GM12878 (cell line): ENCODE data around the gene DGKQ. TPM values are rescaled to one million over a fixed set of nuclear protein-coding genes. Genes with fewer than 3 reads are reported as not detected.

ENCODE experiments used
- polyA plus RNA-seq, 11 experiments: library from polyadenylated mRNA; depleted of rRNA in 4 of 11; unstranded in 6 of 11; stranded (reverse) in 5 of 11; fragments of >200 nt; fragmentation: Nextera tagmentation in 4 of 11; fragmentation: Illumina TruSeq in 1 of 11; extraction: Ambion mirVana in 4 of 11; extraction: Trizol in 1 of 11; gene quantifications; 1 replicate in 1 of 11; 2 replicates in 10 of 11; pipeline versions ENCODE4 v1.2.1 to v1.2.3, GENCODE V29; 2011 to 2016; ENCODE audit warnings: inconsistent platforms in 2 of 11, missing spikeins in 2 of 11, low read depth in 1 of 11
- total RNA-seq, 4 experiments: library from RNA; depleted of rRNA in 3 of 4; stranded (reverse); fragments of >200 nt in 3 of 4; fragmentation: Illumina TruSeq in 1 of 4; extraction: Trizol in 1 of 4; gene quantifications; 2 replicates each; pipeline versions ENCODE4 v1.2.1 to v1.2.3, GENCODE V29; 2013 to 2021

The DGKQ gene
- total and polyA plus RNA-seq, 10 of the 15 experiments (the other 5 are each of a cell fraction or from before 2014, with no cell fraction given): 0.11 to 10.5 (median 1.4) TPM

Other genes starting within 250 kb of the DGKQ start
Only the 7 nearest of the 8 such genes appear.
- gene CPLX1, start 147.4 kb downstream of the DGKQ start, total RNA-seq (2014; rRNA removed): 0.16 TPM in 1 of 2 replicates, not detected in the other
- gene CPLX1, start 147.4 kb downstream of the DGKQ start, total RNA-seq (2014; rRNA removed; fragmentation: Illumina TruSeq; extraction: Trizol): 0.09 TPM in 1 of 2 replicates, not detected in the other
- gene CPLX1, start 147.4 kb downstream of the DGKQ start, total RNA-seq (2021): 1.2 and 2.2 TPM in 2 replicates
- not detected in 2 replicates for gene CPLX1, start 147.4 kb downstream of the DGKQ start, polyA plus RNA-seq (2011; rRNA removed)
- gene CPLX1, start 147.4 kb downstream of the DGKQ start, polyA plus RNA-seq (2014; fragmentation: Illumina TruSeq; extraction: Trizol): 0.04 TPM in 1 of 2 replicates, not detected in the other
- not detected for gene CPLX1, start 147.4 kb downstream of the DGKQ start, polyA plus RNA-seq (2014; fragmentation: Nextera tagmentation; extraction: Ambion mirVana)
- 0.28 and 0.57 TPM in 2 replicates for gene CPLX1, start 147.4 kb downstream of the DGKQ start, polyA plus RNA-seq (2014; rRNA removed)
- gene CPLX1, start 147.4 kb downstream of the DGKQ start, polyA plus RNA-seq (2016; fragmentation: Nextera tagmentation; extraction: Ambion mirVana): under 1 TPM in 1 of 2 experiments, not detected in 1; 0.13 TPM
- 84.3 and 96.9 TPM in 2 replicates for gene GAK, start 41.3 kb downstream of the DGKQ start, total RNA-seq (2014; rRNA removed)
- 18.4 and 22.5 TPM in 2 replicates for gene GAK, start 41.3 kb downstream of the DGKQ start, total RNA-seq (2014; rRNA removed; fragmentation: Illumina TruSeq; extraction: Trizol)
- 114 and 127 TPM in 2 replicates for gene GAK, start 41.3 kb downstream of the DGKQ start, total RNA-seq (2021)
- 20.8 and 36.6 TPM in 2 replicates for gene GAK, start 41.3 kb downstream of the DGKQ start, polyA plus RNA-seq (2011; rRNA removed)
- 9.3 and 20.2 TPM in 2 replicates for gene GAK, start 41.3 kb downstream of the DGKQ start, polyA plus RNA-seq (2014; fragmentation: Illumina TruSeq; extraction: Trizol)
- 1 to 10 TPM in 1 of 2 experiments, under 1 TPM in 1; 0.82 to 5.7 TPM for gene GAK, start 41.3 kb downstream of the DGKQ start, polyA plus RNA-seq (2014; fragmentation: Nextera tagmentation; extraction: Ambion mirVana)
- 87.6 and 109 TPM in 2 replicates for gene GAK, start 41.3 kb downstream of the DGKQ start, polyA plus RNA-seq (2014; rRNA removed)
- 10 to 100 TPM; 71.0 to 73.6 TPM for gene GAK, start 41.3 kb downstream of the DGKQ start, polyA plus RNA-seq (2016; fragmentation: Nextera tagmentation; extraction: Ambion mirVana)
- 26.1 and 31.8 TPM in 2 replicates for gene TMEM175, start 41.1 kb downstream of the DGKQ start, total RNA-seq (2014; rRNA removed)
- gene TMEM175, start 41.1 kb downstream of the DGKQ start, total RNA-seq (2014; rRNA removed; fragmentation: Illumina TruSeq; extraction: Trizol): 11.1 and 12.4 TPM in 2 replicates
- 21.8 and 26.0 TPM in 2 replicates for gene TMEM175, start 41.1 kb downstream of the DGKQ start, total RNA-seq (2021)
- gene TMEM175, start 41.1 kb downstream of the DGKQ start, polyA plus RNA-seq (2011; rRNA removed): 9.5 and 19.2 TPM in 2 replicates
- 3.8 and 10.0 TPM in 2 replicates for gene TMEM175, start 41.1 kb downstream of the DGKQ start, polyA plus RNA-seq (2014; fragmentation: Illumina TruSeq; extraction: Trizol)
- gene TMEM175, start 41.1 kb downstream of the DGKQ start, polyA plus RNA-seq (2014; fragmentation: Nextera tagmentation; extraction: Ambion mirVana): under 1 TPM; 0.11 to 0.22 TPM
- gene TMEM175, start 41.1 kb downstream of the DGKQ start, polyA plus RNA-seq (2014; rRNA removed): 39.5 and 53.5 TPM in 2 replicates
- 10 to 100 TPM; 25.4 to 31.5 TPM for gene TMEM175, start 41.1 kb downstream of the DGKQ start, polyA plus RNA-seq (2016; fragmentation: Nextera tagmentation; extraction: Ambion mirVana)
- 2.4 and 5.4 TPM in 2 replicates for gene IDUA, start 13.5 kb upstream of the DGKQ start, total RNA-seq (2014; rRNA removed)
- 0.23 and 0.76 TPM in 2 replicates for gene IDUA, start 13.5 kb upstream of the DGKQ start, total RNA-seq (2014; rRNA removed; fragmentation: Illumina TruSeq; extraction: Trizol)
- gene IDUA, start 13.5 kb upstream of the DGKQ start, total RNA-seq (2021): 5.7 and 7.6 TPM in 2 replicates
- 0.37 and 1.2 TPM in 2 replicates for gene IDUA, start 13.5 kb upstream of the DGKQ start, polyA plus RNA-seq (2011; rRNA removed)
- gene IDUA, start 13.5 kb upstream of the DGKQ start, polyA plus RNA-seq (2014; fragmentation: Illumina TruSeq; extraction: Trizol): 0.24 TPM in 1 of 2 replicates, not detected in the other
- gene IDUA, start 13.5 kb upstream of the DGKQ start, polyA plus RNA-seq (2014; fragmentation: Nextera tagmentation; extraction: Ambion mirVana): under 1 TPM in 1 of 2 experiments, not detected in 1; 0.05 TPM
- gene IDUA, start 13.5 kb upstream of the DGKQ start, polyA plus RNA-seq (2014; rRNA removed): 5.8 and 6.3 TPM in 2 replicates
- gene IDUA, start 13.5 kb upstream of the DGKQ start, polyA plus RNA-seq (2016; fragmentation: Nextera tagmentation; extraction: Ambion mirVana): 1 to 10 TPM; 1.4 TPM
- 0.28 TPM in 1 of 2 replicates, not detected in the other for gene SLC26A1, start 19.8 kb upstream of the DGKQ start, total RNA-seq (2014; rRNA removed)
- not detected in 2 replicates for gene SLC26A1, start 19.8 kb upstream of the DGKQ start, total RNA-seq (2014; rRNA removed; fragmentation: Illumina TruSeq; extraction: Trizol)
- gene SLC26A1, start 19.8 kb upstream of the DGKQ start, total RNA-seq (2021): not detected in 2 replicates
- 0.12 TPM in 1 of 2 replicates, not detected in the other for gene SLC26A1, start 19.8 kb upstream of the DGKQ start, polyA plus RNA-seq (2011; rRNA removed)
- not detected in 2 replicates for gene SLC26A1, start 19.8 kb upstream of the DGKQ start, polyA plus RNA-seq (2014; fragmentation: Illumina TruSeq; extraction: Trizol)
- gene SLC26A1, start 19.8 kb upstream of the DGKQ start, polyA plus RNA-seq (2014; fragmentation: Nextera tagmentation; extraction: Ambion mirVana): under 1 TPM in 1 of 2 experiments, not detected in 1; 0.05 TPM
- gene SLC26A1, start 19.8 kb upstream of the DGKQ start, polyA plus RNA-seq (2014; rRNA removed): not detected in 2 replicates
- under 1 TPM; 0.83 to 0.96 TPM for gene SLC26A1, start 19.8 kb upstream of the DGKQ start, polyA plus RNA-seq (2016; fragmentation: Nextera tagmentation; extraction: Ambion mirVana)
- gene FGFRL1, start 38.1 kb upstream of the DGKQ start, total RNA-seq (2014; rRNA removed): 0.34 and 0.38 TPM in 2 replicates
- 0.14 and 0.22 TPM in 2 replicates for gene FGFRL1, start 38.1 kb upstream of the DGKQ start, total RNA-seq (2014; rRNA removed; fragmentation: Illumina TruSeq; extraction: Trizol)
- 0.97 and 1.1 TPM in 2 replicates for gene FGFRL1, start 38.1 kb upstream of the DGKQ start, total RNA-seq (2021)
- gene FGFRL1, start 38.1 kb upstream of the DGKQ start, polyA plus RNA-seq (2011; rRNA removed): 0.72 and 1.5 TPM in 2 replicates
- gene FGFRL1, start 38.1 kb upstream of the DGKQ start, polyA plus RNA-seq (2014; fragmentation: Illumina TruSeq; extraction: Trizol): 0.05 and 0.24 TPM in 2 replicates
- gene FGFRL1, start 38.1 kb upstream of the DGKQ start, polyA plus RNA-seq (2014; fragmentation: Nextera tagmentation; extraction: Ambion mirVana): under 1 TPM; 0.02 to 0.03 TPM
- gene FGFRL1, start 38.1 kb upstream of the DGKQ start, polyA plus RNA-seq (2014; rRNA removed): 0.51 and 0.55 TPM in 2 replicates
- not detected for gene FGFRL1, start 38.1 kb upstream of the DGKQ start, polyA plus RNA-seq (2016; fragmentation: Nextera tagmentation; extraction: Ambion mirVana)
- not detected in 2 replicates for gene RNF212, start 140.0 kb upstream of the DGKQ start, total RNA-seq (2014; rRNA removed)
- gene RNF212, start 140.0 kb upstream of the DGKQ start, total RNA-seq (2014; rRNA removed; fragmentation: Illumina TruSeq; extraction: Trizol): not detected in 2 replicates
- not detected in 2 replicates for gene RNF212, start 140.0 kb upstream of the DGKQ start, total RNA-seq (2021)
- not detected in 2 replicates for gene RNF212, start 140.0 kb upstream of the DGKQ start, polyA plus RNA-seq (2011; rRNA removed)
- gene RNF212, start 140.0 kb upstream of the DGKQ start, polyA plus RNA-seq (2014; fragmentation: Illumina TruSeq; extraction: Trizol): not detected in 2 replicates
- gene RNF212, start 140.0 kb upstream of the DGKQ start, polyA plus RNA-seq (2014; fragmentation: Nextera tagmentation; extraction: Ambion mirVana): not detected
- gene RNF212, start 140.0 kb upstream of the DGKQ start, polyA plus RNA-seq (2014; rRNA removed): not detected in 2 replicates
- not detected for gene RNF212, start 140.0 kb upstream of the DGKQ start, polyA plus RNA-seq (2016; fragmentation: Nextera tagmentation; extraction: Ambion mirVana)